CD4-positive, alpha-beta T cell (primary cell): ENCODE measurements around the gene MAP2K2. TPM values are rescaled to one million over a fixed set of nuclear protein-coding genes. Genes with fewer than 3 reads are reported as not detected.

Experiments used
- ATAC-seq: fragments of 200-7000 bp; cut with Tn5 transposase; one replicate; pipeline ENCODE4 v1.10.0; 2022; ENCODE audit warnings: mild to moderate bottlenecking; ENCODE audit not compliant: poor library complexity
- CTCF ChIA-PET: fragments of 350-600 bp; sonication (Branson Sonifier 250); formaldehyde crosslinking; loops from one replicate; lab custom pipeline; 2021; ENCODE audit warnings: antibody characterized with exemption, inconsistent platforms; lab: Charles Lee
- POLR2A ChIA-PET: fragments of 350-600 bp; sonication (Branson Sonifier 250); formaldehyde crosslinking; loops from one replicate; lab custom pipeline; 2021; ENCODE audit warnings: antibody characterized with exemption, inconsistent platforms; lab: Charles Lee
- DNase-seq, 14 experiments: peaks; one replicate each; pipeline ENCODE4 v3.0.0-alpha.2; 2013 to 2020; ENCODE audit warnings: mixed read lengths in 2 of 14
- H3K27ac ChIP-seq, 2 donors: one replicate each; pipeline versions ENCODE4 v1.5.1 to v1.7.0; 2013; ENCODE audit warnings: low read length in 2 of 2, low read depth in 1 of 2, mild to moderate bottlenecking in 1 of 2
- H3K27me3 ChIP-seq, 2 experiments: 1 replicate in 1 of 2; 2 replicates in 1 of 2; pipeline versions ENCODE4 v1.6.1 to v1.7.0; 2013; ENCODE audit warnings: low read length in 2 of 2, control low read depth in 1 of 2, mild to moderate bottlenecking in 1 of 2, moderate library complexity in 1 of 2; ENCODE audit not compliant: insufficient read depth in 2 of 2, control insufficient read depth in 1 of 2
- H3K36me3 ChIP-seq: one replicate; pipeline ENCODE4 v1.6.1; 2013; ENCODE audit warnings: low read length, control low read depth; ENCODE audit not compliant: insufficient read depth
- H3K4me1 ChIP-seq: one replicate; pipeline ENCODE4 v1.6.1; 2013; ENCODE audit warnings: low read length, control low read depth; ENCODE audit not compliant: insufficient read depth
- H3K4me3 ChIP-seq: one replicate; pipeline ENCODE4 v1.5.1; 2013; ENCODE audit warnings: mild to moderate bottlenecking, low read length, moderate library complexity
- H3K9me3 ChIP-seq, 2 experiments: 1 replicate in 1 of 2; 2 replicates in 1 of 2; pipeline versions ENCODE4 v1.6.1 to v1.7.0; 2013; ENCODE audit warnings: low read length in 2 of 2, mild to moderate bottlenecking in 2 of 2, control low read depth in 1 of 2, moderate library complexity in 1 of 2; ENCODE audit not compliant: control insufficient read depth in 1 of 2, insufficient read depth in 1 of 2
- H3K27ac Mint-ChIP-seq: one replicate; pipeline ENCODE4 v1.8.0; 2020; ENCODE audit warnings: mixed read lengths
- H3K27me3 Mint-ChIP-seq: one replicate; pipeline ENCODE4 v1.8.0; 2021; ENCODE audit warnings: mixed read lengths
- H3K36me3 Mint-ChIP-seq: one replicate; pipeline ENCODE4 v1.8.0; 2021; ENCODE audit warnings: low read depth, mixed read lengths
- H3K4me1 Mint-ChIP-seq: one replicate; pipeline ENCODE4 v1.8.0; 2021; ENCODE audit warnings: low read depth, mixed read lengths
- H3K4me3 Mint-ChIP-seq: one replicate; pipeline ENCODE4 v1.8.0; 2020; ENCODE audit warnings: mild to moderate bottlenecking, mixed read lengths
- H3K9me3 Mint-ChIP-seq: one replicate; pipeline ENCODE4 v1.8.0; 2020; ENCODE audit warnings: mixed read lengths
- intact Hi-C, 2 experiments: fragments of 100-400 bp; cut with DNase I in 1 of 2; cut with micrococcal nuclease in 1 of 2; formaldehyde crosslinking; loops; one replicate each; pipeline versions ENCODE4 v1.15.1 to v1.9.0; 2023 to 2025; cut with DNase I, micrococcal nuclease
- total RNA-seq, 174 experiments: library from RNA in 2 of 174; stranded (reverse) in 2 of 174; gene quantifications; one replicate each; pipeline ENCODE4 v1.2.3 and lab custom pipeline; 2021 to 2026
- TF ChIP-seq, protein P1 (sequence below): fragments of 200-600 bp; IDR thresholded peaks from one replicate; pipeline ENCODE4 v1.8.0; 2022; ENCODE audit warnings: antibody characterized with exemption, mild to moderate bottlenecking

MAP2K2 gene
- total RNA-seq, 2 experiments from 2014 or later = 72.7 to 77.6 TPM

DNA sequence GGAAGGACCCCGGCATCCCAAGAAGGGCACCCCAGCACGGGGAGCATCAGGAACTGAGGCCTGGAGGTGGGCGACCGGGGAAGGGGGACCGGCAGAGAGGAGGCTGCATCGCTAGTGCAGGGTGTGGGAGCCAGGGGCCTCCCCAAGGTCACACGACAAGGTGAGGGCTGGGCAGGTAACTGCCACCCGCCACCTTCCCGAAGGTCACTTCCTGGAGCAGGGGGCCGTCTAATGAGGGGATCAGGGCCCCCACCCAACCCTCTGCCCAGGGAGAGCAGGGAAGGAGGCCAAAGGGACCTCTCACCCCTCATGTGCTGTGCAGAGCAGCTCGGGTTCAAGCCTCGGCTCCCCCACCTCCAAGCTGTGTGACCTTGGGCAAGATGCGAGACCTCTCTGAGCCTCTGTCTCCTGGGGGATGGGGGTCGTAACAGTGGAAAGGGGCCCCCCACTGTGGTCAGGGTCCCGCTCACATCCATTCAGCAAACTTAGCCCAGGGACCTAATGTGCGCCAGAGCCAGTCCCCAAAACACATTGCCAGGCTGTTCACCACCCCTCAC, 63.2 kb downstream of the MAP2K2 start:
- Mint-ChIP-seq H3K4me1 (peaks cover 22% of the 10 kb centered on the region), H3K36me3 (peaks cover 23% of the 10 kb centered on the region), H3K27me3 (no peaks in the 10 kb centered on the region), H3K9me3 (no peaks in the 10 kb centered on the region), H3K4me3 (peak overlapping the region; percentile 70), H3K27ac (peak overlapping the region; percentile 75)
- ChIA-PET POLR2A (interaction anchor here (0.6 to 1.5 kb wide), 2 partner anchors 9 to 81 kb away, joined by 3 read pairs; no protein-coding TSS in a partner anchor), CTCF (no interaction called here)
- H3K9me3 ChIP-seq = no peaks in the 10 kb centered on the region
- H3K4me1 ChIP-seq = peaks cover 75% of the 10 kb centered on the region
- intact Hi-C loops = no loop called here
- peaks cover 34% of the 10 kb centered on the region for H3K36me3 ChIP-seq
- peak overlapping the region; percentile 29 for H3K4me3 ChIP-seq
- DNase-seq (peak in 2 of 14 experiments; percentile 32 to 40), ATAC-seq (no peak)
- H3K27me3 ChIP-seq = no peaks in the 10 kb centered on the region
- peak overlapping the region; percentile 64 to 73 for H3K27ac ChIP-seq
- TF ChIP-seq, protein P1, sequence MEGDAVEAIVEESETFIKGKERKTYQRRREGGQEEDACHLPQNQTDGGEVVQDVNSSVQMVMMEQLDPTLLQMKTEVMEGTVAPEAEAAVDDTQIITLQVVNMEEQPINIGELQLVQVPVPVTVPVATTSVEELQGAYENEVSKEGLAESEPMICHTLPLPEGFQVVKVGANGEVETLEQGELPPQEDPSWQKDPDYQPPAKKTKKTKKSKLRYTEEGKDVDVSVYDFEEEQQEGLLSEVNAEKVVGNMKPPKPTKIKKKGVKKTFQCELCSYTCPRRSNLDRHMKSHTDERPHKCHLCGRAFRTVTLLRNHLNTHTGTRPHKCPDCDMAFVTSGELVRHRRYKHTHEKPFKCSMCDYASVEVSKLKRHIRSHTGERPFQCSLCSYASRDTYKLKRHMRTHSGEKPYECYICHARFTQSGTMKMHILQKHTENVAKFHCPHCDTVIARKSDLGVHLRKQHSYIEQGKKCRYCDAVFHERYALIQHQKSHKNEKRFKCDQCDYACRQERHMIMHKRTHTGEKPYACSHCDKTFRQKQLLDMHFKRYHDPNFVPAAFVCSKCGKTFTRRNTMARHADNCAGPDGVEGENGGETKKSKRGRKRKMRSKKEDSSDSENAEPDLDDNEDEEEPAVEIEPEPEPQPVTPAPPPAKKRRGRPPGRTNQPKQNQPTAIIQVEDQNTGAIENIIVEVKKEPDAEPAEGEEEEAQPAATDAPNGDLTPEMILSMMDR = no peak

DNA sequence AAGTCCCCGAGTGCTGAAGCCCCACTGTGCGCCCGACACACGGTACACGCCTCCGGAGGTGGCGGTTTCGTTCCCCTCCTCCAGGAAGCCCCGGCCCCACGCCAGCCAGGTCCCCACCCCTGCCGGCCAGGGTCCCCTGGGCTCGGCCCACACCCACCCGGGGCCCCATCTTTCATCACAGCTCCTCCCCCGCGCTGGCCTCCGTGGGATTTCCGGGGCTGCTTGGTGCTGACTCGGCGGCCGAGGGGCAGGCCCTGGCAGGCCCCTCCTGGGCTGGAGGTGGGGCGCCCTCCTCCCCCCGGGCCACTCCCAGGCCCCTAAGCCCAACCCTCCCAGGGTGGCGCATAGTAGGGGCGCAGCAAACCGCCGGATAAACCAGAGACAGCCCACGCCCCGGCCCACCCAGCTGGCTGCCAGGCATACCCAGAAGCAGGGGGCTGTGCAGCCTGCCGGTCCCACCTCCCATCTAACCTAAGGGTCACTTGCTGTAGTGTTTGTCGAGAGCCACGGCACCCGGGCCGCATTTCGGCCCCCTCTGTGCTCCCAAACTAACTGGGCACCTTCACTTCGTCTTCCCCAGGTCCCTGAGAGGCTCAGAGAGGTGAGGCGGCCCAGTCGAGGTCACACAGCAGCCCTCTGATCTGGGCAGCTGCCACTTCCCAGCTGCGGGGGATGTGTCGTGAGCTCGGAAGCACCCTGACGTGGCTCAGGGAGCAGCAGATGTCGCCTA, 63.9 kb downstream of the MAP2K2 start:
- Histone ChIP-seq H3K27ac (peak overlapping the region; percentile 64 to 86), H3K9me3 (no peaks in the 10 kb centered on the region), H3K4me1 (peaks cover 75% of the 10 kb centered on the region), H3K27me3 (no peaks in the 10 kb centered on the region), H3K4me3 (peak overlapping the region; percentile 29), H3K36me3 (peaks cover 37% of the 10 kb centered on the region)
- peak in 12 of 14 experiments; percentile 26 to 92 (median 42) for DNase-seq
- Mint-ChIP-seq H3K4me3 (peak overlapping the region; percentile 70), H3K27me3 (no peaks in the 10 kb centered on the region), H3K4me1 (peaks cover 22% of the 10 kb centered on the region), H3K36me3 (peaks cover 30% of the 10 kb centered on the region), H3K27ac (peak overlapping the region; percentile 75), H3K9me3 (no peaks in the 10 kb centered on the region)
- TF ChIP-seq, protein P1 = no peak
- POLR2A ChIA-PET = interaction anchor here (1.5 kb wide), 1 partner anchor 80 kb away, joined by 3 read pairs; no protein-coding TSS in a partner anchor
- CTCF ChIA-PET = interaction anchor here (1.3 kb wide), 1 partner anchor 72 kb away, joined by 3 read pairs; no protein-coding TSS in a partner anchor
- intact Hi-C loops = no loop called here
- peak; percentile 37 for ATAC-seq

DNA sequence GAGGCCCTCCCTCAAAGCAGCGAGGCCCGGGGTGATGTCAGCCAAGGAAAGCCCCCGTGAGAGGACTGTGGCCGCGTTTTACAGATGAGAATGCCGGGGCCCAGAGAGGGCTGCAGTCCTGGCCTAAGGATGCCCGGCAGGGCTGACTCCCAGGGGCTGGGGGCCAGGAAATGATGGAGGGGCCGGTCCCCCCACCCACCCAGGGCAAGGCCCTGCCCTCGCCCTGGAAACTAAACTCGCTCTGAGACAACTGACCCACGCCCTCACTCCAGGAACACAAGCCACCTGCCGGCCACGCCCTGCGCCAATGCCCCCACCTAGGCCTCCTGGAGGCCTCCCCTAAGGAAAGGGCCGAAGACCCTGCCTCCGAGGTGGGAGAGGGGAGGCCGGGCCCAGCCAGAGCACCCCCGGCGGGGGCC, 64.5 kb downstream of the MAP2K2 start:
- peak overlapping the region; percentile 64 to 86 for H3K27ac ChIP-seq
- H3K27me3 Mint-ChIP-seq = no peaks in the 10 kb centered on the region
- ATAC-seq (no peak), DNase-seq (no peak)
- H3K27me3 ChIP-seq = no peaks in the 10 kb centered on the region
- H3K4me1 ChIP-seq = peaks cover 73% of the 10 kb centered on the region
- H3K9me3 Mint-ChIP-seq = no peaks in the 10 kb centered on the region
- TF ChIP-seq, protein P1 = no peak
- H3K4me3 ChIP-seq = peak overlapping the region; percentile 25
- H3K9me3 ChIP-seq = no peaks in the 10 kb centered on the region
- H3K4me1 Mint-ChIP-seq = peaks cover 22% of the 10 kb centered on the region
- H3K36me3 Mint-ChIP-seq = peaks cover 30% of the 10 kb centered on the region
- intact Hi-C loops = no loop called here
- no peak overlapping the region for H3K4me3 Mint-ChIP-seq
- peak overlapping the region; percentile 42 for H3K27ac Mint-ChIP-seq
- H3K36me3 ChIP-seq = peaks cover 43% of the 10 kb centered on the region
- ChIA-PET POLR2A (interaction anchor here (1.5 to 2.1 kb wide), 2 partner anchors 56 to 80 kb away, joined by 3 to 6 read pairs; no protein-coding TSS in a partner anchor), CTCF (interaction anchor here (1.3 kb wide), 1 partner anchor 72 kb away, joined by 3 read pairs; no protein-coding TSS in a partner anchor)
